AG10803 (cell line): ENCODE data around the gene ST7.

Experiments
- DNase-seq: peaks from one replicate; pipeline ENCODE4 v3.0.0; 2010; ENCODE audit warnings: low read depth
- H3K4me3 ChIP-seq: 2 replicates; pipeline ENCODE4 v1.5.1; 2011; ENCODE audit warnings: mild to moderate bottlenecking, low read length, control low read depth
- TF ChIP-seq, protein P1 (sequence below): conservative IDR thresholded peaks from 2 replicates; pipeline ENCODE4 v1.5.1; 2011; ENCODE audit warnings: mild to moderate bottlenecking, low read length, control low read depth, inconsistent platforms

The ST7 gene

DNA sequence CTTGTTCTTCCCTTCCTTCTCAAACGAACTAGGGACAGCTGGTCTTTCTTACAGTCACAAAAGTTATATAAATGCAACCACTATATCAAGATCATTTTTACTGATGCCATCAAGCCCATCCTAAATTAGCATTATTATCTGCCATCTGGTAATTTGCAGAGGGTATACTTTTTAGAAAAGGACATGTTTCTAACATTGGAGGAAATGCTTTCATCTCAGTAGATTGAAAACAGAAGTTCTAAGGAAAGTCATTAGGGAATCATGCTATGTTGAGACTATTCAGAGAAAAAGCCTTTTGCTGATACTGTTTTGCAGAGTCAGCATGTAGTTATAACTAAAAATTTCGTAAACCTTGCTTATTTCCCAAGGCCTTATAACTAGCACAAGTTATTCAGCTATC is 222.9 kb downstream of the ST7 start:
- H3K4me3 ChIP-seq, result no peak overlapping the region
- TF ChIP-seq, protein P1, sequence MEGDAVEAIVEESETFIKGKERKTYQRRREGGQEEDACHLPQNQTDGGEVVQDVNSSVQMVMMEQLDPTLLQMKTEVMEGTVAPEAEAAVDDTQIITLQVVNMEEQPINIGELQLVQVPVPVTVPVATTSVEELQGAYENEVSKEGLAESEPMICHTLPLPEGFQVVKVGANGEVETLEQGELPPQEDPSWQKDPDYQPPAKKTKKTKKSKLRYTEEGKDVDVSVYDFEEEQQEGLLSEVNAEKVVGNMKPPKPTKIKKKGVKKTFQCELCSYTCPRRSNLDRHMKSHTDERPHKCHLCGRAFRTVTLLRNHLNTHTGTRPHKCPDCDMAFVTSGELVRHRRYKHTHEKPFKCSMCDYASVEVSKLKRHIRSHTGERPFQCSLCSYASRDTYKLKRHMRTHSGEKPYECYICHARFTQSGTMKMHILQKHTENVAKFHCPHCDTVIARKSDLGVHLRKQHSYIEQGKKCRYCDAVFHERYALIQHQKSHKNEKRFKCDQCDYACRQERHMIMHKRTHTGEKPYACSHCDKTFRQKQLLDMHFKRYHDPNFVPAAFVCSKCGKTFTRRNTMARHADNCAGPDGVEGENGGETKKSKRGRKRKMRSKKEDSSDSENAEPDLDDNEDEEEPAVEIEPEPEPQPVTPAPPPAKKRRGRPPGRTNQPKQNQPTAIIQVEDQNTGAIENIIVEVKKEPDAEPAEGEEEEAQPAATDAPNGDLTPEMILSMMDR, result no peak
- no peak for DNase-seq

DNA sequence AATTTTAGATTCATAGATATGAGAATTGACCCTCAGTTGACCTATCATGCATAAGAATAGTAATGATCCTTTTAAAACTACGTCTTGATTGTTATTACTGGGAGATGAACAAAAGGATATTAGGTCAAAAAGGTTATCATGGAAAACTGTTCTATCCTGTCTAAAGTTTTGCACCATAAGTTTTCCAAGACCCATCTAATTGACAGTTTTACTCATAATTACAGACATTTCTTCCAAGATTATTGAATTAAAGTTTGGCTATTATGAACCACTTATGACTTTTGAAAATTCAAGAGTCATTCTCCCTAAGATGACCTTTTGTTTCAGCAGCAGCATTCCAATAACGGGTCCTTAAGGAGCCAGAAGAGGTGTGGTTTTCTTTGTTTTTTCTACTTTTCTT is 225.3 kb downstream of the ST7 start:
- no peak for DNase-seq
- TF ChIP-seq, protein P1, result no peak

DNA sequence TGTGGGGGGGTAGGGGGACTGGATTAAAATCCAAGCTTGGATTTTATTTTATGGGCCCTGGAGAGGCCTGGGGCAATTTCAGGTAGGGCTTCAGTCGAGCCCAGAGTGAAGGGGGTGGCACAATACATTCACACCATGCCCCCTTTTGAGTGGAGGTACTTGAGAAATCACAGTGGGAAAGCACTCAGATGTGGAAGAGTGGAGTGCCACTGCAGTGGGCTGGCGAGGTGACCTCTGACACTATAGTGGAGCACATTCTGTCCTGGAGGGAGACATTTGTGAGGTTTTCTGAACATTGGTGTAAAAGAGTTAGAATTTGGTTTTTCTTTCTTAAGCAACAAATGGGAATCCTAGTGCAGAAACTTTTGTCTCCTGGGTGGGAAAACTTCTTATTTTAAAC is 226.4 kb downstream of the ST7 start:
- H3K4me3 ChIP-seq, result no peak overlapping the region
- TF ChIP-seq, protein P1, result no peak
- no peak for DNase-seq

More for the DNA sequence above, 225.3 kb downstream of the ST7 start:
- H3K4me3 ChIP-seq, result no peak overlapping the region

DNA sequence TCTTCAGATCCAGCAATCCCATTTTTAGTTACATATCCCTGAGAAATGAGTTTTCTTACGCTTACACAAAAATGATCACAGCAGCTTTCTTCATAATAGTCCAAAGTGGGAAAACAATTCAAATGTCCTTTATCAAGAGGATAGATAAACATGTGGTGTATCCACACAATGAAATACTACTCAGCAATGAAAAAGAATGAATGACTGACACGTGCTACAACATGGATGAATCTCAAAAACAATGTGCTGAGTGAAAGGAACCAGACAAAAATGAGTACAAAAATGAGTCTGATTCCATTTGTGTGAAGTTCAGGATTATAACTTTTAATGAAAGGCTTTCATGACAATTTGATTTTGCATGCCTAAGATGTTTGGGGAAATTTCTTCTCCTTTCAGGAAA is 230.4 kb downstream of the ST7 start:
- TF ChIP-seq, protein P1, result no peak
- H3K4me3 ChIP-seq, result no peak overlapping the region
- no peak for DNase-seq

DNA sequence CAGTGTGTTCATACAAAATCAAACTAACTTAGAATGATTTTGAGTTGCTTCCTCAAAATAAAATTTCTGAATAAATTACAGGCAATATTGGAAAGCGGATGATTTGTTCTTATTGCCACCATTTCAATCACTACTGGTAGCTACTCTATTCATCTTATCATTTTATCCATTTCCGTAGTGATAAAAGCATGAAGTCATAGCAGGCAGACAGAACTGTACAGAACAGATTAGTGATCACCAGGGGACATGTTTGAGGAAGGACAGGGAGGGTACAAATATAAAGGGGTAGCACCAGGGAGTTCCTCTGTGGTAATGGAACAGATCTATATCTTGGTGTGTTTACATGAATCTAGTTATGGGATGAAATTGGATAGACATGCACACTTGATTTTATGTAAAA is 231.1 kb downstream of the ST7 start:
- TF ChIP-seq, protein P1, result no peak
- no peak overlapping the region for H3K4me3 ChIP-seq
- no peak for DNase-seq

DNA sequence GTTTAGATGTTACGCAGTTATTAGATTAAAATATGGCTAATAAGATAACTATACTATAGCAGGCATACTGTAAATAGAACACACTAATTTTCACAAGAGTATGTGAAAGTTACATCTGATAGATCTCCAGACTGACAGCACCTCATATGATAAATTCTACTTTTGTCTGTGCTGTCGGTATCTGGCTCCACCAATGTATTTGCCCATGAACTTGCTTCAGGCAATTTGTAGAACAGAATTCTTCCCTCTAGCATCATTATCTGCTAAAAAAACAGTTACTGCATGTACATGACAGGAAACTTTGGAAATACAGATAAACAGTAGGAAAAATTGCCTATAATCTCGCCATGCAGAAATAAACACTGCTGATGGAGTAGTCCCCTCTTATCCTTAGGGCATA is 231.8 kb downstream of the ST7 start:
- TF ChIP-seq, protein P1, result no peak
- no peak overlapping the region for H3K4me3 ChIP-seq
- DNase-seq, result no peak

DNA sequence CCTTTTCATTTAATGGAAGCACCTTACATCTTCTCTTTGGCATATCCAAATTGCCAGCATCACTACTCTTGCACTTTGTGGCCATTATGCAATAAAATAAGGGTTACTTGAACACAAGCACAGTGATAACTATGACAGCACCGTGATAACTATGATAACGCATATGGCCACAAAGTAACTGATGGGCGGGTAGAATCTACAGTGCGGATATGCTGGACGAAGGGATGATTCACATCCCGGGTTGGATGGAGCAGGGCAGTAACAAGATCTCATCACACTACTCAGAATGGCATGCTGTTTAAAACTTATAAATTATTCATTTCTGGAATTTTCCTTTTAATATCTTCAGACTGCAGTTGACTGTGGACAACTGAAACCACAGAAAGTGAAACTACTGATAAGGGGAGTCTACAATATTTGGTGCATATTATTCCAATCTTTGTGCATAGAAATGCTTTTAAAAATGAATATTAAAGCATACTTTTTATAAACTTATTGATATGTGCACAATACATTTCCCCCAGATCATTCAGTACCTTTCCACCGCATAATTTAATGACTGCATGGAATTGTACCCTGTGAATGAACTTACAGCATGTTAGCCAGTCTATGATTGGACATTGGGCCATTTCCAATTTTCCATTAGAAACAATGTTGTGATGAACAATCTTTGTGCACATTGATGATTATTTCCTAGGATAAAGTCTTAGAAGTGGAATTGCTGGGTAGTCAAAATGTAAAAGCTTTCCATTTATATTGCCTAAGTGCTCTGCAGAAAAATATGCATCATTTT is 233.1 kb downstream of the ST7 start:
- TF ChIP-seq, protein P1, result no peak
- H3K4me3 ChIP-seq, result no peak overlapping the region
- no peak for DNase-seq
